HG03175 (cell line): ENCODE results near the gene IRF3.
"Not testable (repeated sequence)": the region's sequence is repeated elsewhere in the genome, so short reads cannot be mapped to it uniquely, and the experiment has no call there.

Source experiments
- ATAC-seq: cut with Tn5 transposase; IDR thresholded peaks from one replicate; pipeline ENCODE4 v1.9.1; 2021; ENCODE audit warnings: mild to moderate bottlenecking, moderate library complexity; ENCODE audit not compliant: unreplicated experiment

IRF3 gene

DNA sequence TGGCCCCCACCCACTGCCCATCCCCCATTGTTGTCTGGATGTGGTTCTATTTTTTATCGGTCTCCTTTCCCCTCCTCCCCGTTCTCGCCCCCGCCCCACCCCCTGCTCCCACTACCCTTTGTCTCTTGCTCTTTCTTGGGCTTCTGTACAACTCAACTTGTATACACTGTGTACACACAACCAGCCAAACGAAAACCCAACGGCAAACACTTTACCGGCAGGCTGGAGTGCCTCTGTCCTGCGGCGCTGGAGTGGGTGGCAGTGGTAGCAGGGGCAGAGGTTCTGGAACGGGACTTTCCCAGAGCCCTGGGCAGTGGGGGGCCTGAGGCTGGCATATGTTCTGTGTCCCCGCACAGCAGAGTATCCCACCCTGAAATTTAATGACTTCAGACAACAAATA is 39.4 kb downstream of the IRF3 start:
- ATAC-seq, result no peak

DNA sequence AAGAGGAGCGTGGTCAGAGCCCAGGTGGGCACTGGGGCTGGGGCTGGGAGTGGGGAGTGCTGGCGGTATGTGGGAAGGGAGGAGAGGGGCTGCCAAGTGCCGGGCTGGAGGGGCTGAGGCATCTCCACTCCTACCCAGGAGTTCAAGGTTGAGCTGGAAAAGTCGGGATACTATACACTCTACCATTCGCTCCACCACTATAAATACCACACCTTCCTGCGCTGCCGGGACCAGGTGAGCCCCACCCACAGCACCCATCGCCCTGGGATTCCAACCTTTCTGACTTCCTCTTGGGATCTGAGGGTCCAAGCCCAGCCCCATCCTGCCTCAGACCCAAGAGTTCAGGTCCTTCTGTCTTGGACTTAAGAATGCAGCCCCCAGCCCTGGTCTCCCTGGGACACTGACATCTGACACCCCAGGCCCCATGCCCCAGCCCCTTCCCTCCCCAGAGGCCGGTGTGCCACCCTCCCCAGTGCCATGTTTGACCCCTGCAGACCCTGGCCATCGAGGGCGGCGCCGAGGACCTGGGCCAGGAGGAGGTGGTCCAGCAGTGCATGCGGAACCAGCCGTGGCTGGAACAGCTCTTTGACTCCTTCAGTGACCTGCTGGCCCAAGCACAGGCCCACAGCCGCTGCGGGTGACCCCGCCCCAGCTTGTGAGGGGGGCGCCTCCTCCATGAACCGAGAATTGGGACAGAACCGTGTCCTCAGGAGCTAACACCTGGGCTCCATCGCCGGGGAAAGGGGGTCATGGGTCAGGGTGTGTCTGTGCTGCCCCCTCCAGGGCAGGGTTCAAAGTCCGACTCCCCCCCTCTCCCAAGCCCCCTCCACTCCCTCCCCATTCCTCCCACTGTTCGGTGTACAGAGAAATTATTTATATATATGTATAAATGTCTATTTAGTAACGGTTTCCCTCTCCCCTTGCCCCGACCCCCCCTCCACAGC is 40.4 kb downstream of the IRF3 start:
- ATAC-seq, result no peak

DNA sequence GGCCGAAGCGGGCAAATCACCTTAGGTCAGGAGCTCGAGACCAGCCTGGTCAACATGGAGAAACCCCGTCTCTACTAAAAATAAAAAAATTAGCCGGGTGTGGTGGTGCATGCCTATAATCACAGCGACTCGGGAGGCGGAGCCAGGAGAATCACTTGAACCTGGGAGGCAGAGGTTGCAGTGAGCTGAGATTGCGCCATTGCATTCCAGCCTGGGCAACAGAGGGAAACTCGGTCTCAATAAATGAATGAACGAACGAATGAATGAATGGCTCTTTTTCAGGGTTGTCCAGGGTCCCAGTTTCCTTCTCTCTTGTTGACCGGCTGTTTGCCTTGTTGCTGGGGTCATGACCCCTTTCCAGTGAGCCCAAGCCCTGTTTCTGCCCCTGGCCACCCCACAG is 47.8 kb downstream of the IRF3 start:
- not testable (repeated sequence) for ATAC-seq

DNA sequence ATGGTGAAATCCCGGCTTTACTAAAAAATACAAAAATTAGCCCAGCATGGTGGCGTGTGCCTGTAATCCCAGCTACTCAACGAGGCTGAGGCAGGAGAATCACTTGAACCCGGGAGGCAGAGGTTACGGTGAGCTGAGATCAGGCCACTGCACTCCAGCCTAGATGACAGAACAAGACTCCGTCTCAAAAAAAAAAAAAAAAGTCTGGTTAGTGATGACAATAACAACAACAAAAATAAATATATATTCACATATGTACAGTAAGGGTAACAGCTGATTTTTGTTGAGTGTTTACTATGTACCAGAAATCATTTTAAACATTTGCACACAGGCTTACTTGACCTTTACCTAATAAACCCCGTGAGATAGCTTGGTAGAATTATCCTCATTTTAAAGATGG is 48.7 kb downstream of the IRF3 start:
- ATAC-seq, result no peak

DNA sequence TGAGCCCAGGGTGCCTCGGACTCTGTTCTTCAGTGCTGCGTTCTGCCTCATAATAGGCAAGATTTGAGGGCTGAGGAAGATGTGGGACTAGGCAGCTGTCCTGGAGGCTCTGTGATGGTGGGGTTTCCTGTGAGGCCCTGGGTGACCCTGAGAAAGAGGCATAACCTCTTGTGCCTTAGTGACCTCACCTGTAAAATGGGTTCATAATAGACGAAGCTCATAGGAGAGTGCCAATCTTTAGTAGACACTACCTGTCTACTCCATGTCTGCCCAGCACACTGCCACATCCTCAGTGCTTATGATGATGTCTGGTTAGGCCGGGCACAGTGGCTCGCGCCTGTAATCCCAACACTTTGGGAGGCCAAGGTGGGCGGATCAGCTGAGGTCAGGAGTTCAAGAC is 49.1 kb downstream of the IRF3 start:
- ATAC-seq, result no peak

DNA sequence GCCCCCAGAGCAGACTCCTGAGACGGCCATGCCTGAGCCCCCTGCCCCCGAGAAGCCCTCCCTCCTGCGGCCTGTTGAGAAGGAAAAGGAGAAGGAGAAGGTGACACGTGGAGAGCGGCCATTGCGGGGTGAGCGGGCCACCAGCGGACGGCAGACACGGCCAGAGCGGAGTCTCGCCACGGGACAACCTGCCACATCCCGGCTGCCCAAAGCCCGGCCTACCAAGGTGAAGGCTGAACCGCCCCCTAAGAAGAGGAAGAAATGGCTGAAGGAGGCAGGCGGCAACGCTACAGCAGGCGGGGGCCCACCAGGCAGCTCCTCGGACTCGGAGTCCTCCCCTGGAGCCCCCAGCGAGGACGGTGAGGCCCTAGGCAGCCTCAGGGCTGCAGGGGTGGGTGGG is 49.8 kb downstream of the IRF3 start:
- ATAC-seq, result no peak

DNA sequence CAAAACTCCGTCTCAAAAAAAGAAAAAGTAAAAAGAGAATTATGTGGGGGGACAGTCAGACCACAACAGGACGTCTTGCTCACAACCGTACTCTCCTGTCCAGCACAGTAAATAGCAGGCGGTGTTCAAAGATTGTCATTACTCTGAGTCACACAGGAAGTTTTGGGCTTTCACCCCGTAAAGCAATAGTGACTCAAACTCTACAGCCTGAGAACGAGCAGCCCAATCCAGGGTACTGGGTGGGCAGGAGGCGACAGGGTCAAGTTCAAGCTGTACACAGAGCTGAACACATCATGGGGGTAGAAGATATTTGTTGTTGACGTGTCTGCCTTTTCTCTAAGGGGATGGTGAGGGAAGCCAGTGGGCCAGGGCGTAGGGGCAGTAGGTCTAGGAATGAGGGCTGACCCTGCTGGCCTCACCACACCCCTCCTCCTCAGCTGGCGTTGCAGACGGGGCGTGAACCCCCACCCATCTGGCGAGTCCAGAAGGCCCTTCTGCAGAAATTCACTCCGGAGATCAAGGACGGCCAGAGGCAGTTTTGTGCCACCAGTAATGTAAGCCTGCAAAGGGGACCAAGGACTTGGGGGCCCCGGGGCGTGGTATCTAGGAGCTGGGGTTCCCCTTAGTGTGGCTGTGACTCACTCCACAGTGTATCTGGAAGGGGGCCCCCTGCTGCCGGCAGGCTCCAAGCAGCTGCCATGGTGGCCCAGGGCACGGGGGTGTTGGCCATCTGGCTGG is 51.4 kb downstream of the IRF3 start:
- ATAC-seq, result no peak

DNA sequence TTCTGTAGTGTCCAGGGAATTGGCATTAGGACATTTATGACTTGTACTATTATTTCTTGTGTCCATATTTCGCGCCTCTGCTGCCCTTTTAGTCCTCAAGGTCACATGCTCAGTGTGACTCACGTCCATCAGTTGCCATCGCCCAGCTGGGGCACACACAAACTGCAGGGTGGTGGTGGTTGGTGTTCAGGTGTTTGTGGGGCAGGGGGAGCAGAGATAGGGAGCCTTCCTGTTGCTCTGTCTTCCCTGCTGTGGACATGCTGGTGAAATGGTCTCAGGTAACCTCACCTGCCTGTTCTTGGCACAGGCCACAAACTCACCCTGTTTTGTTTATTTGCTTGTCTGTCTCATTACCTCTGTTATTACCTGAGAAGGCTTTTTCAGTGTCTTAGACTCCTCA is 52.3 kb downstream of the IRF3 start:
- ATAC-seq, result no peak
